GM21360 (cell line): ENCODE measurements around the gene HPS4.
A peak's percentile ranks its signal among the peaks of the same experiment; 100 is the strongest.
"Not testable (repeated sequence)": the region's sequence is repeated elsewhere in the genome, so short reads cannot be mapped to it uniquely, and the experiment has no call there.

Experiments used
- ATAC-seq: cut with Tn5 transposase; IDR thresholded peaks from one replicate; pipeline ENCODE4 v1.9.1; 2021; ENCODE audit warnings: mild to moderate bottlenecking, moderate library complexity; ENCODE audit not compliant: unreplicated experiment

The HPS4 gene

DNA sequence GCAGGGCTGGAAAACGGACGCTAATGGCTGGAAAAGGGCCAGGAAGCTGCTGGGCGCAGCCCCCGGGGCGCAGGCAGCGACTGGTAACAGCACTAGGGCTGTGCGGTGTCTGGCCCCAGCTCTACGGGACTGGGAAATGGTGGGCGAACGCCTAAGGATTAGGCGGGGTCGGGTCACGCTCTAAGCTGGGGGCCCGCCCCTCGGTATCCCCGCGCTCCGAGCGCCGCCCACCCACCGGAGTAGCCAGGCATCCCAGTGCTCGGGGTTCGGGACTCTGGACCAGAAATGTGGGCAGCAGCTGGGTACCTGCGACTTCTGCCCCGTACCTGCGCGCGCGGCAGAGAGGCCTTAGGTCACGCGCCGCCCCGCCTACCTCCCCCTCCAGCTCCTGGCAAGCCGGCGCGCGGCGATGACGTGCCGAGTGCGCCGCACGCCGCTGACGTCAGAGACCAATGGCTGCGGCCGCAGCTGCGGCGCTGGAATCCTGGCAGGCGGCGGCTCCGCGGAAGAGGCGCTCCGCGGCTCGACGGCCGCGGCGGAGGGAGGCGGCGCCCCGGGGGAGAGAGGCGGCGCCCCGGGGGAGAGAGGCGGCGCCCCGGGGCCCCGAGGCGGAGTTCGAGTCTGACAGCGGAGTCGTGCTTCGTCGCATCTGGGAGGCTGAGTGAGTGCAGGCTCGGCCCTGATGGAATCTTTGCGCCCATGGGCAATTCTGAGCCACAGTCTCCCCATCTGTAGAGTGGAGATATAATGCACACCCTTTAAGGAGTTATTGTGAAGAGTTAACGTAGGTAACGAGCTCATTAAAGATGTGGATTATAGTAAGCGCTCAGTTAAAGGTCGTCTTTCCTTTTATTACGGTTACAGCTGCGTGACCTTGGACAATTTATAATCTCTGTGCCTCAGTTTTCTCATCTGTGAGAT lies at the start of gene HPS4, which contains the start of gene SRRD:
Gene HPS4 (minus strand): TSS at position 345 of the 921 bp plus-strand sequence. CDS start 2,021 bp downstream, outside the sequence.
Gene SRRD (plus strand): TSS at position 439 of the 921 bp plus-strand sequence. CDS start 14 bp downstream, at position 453.
- ATAC-seq, result peak; percentile 71

DNA sequence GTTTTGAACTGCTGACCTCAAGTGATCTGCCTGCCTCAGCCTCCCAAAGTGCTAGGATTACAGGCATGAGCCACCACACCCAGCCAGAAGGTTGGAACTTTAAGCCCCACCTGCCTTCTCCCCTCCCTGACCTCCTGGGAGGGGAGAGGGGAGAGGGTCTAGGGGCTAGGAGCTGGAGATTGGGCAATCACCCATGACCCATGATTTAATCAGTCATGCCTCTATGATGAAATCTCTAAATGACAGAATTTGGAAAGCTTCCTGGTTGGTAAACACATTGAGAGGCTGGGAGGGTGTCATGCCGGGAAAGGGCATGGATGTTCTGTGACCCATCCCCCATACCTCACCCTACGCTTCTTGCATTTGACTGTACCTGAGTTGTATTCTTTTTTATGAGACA lies 45.8 kb upstream of the HPS4 start:
- no peak for ATAC-seq

DNA sequence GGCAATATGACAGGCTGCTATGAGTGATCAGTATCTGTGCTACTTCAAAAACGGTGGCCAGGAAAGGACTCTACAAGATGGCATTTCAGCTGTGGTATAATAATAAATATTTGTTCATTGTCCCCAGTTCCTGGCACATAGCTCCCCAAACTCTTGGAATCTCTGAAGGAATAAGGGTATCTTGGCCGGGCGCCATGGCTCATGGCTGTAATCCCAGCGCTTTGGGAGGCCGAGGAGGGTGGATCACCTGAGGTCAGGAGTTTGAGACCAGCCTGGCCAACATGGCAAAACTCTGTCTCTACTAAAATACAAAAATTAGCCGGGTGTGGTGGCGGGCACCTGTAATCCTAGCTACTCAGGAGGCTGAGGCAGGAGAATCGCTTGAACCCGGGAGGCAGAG lies 44.9 kb upstream of the HPS4 start:
- ATAC-seq, result not testable (repeated sequence)

DNA sequence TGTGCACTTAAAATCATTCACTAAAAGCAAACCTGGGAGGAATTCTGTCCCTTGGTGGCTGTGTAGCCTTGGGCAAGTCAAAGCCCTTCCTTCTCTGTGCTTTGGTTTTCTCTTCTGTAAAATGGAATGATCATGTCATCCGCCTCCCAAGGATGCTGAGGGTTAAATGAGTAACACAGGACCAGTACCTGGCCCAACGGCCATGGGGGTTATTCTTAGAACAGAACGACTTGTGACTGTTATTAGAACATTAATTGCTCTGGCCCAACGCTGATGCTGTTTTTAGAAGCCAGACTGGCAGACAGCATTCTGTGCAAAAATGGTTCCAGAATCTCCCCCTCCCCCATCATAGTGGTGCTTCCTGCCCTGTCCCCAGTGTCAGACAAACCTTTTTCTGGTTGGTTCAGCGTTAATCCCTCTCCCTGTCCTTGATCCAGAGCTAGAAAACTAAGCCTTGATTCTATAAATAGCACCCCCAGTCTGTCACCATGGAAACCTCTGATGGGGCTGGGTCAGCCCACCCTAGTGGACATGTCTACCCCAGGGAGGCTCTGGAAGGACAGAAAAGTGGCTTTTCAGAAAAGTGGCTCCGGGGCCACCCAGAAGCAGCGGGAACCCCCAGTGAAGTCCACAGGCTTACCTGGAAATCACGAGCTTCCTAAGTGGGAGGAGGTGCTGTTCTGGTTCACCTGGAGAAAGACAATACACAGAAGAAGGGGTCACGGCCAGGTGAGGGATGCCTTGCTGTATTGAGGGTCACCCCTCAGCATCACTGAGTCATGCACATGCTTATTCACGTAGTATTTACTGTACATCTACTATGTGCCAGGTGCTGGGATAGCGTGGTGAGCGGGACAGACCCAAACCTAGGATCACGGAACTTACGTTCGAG lies 44.2 kb upstream of the HPS4 start:
- ATAC-seq, result no peak

DNA sequence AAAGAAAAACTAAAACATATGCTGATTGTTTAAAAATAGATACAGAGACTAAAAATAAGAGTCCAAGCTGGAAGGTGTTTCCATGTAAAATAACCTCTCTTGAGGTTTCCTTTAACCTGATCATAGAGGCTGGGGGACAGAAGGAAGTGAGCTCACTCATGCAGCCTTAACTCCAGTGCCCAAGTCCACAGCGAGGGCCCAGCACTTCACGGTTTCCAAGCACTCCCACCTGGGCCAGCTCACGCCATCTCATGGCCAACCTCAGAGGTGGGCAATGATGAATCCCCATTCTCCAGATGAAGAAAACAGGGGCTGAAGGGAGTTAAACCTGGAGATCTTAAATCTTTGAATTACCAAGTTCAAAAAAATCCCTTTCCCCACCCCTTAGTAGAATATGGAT lies 43.6 kb upstream of the HPS4 start:
- no peak for ATAC-seq

DNA sequence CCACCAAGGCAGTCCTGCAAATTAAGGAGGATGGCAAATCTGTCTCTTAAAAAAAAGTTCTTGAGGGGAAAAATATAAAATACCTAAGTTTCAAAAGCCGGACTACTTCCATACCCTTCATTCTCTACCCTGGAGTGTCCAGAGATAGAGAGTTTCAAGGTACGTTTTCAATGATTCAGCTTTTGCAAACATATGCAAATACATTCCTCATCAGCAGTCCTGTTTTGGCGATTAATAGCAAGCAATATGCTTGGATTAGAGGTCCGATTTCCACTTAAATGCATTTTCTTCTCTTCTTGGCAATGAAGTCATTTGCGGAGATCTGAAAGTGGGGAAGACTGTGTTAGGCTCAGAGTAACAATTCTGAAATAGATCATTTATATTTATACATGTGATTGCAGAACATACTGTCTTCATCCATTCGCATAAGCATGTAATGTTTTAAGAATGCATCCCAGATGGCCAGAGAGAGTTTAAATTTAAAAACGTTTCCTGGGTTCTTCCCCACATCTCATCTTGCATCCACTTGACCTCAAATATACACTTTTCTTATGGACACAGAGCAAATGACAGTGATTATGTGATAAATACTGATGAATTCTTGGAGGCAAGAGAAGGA lies 42.5 kb upstream of the HPS4 start:
- no peak for ATAC-seq

DNA sequence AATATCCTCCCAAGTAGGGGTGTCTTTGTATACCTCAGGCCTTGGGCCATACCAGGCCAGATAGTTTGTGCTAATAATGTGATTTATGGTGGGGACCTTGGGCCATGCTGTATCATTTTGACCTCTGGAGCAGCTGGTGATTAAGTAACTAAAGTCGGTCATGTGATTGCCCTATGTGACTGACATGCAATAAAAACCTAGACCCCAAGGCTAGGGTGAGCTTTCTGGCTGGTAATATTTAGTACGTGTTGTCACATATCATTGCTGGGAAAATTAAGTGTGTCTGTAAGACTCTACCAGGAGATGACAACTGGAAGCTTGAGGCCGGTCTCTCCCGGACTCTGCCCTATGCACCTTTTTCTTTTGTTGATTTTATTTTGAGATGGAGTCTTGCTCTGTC lies 41.3 kb upstream of the HPS4 start:
- no peak for ATAC-seq

DNA sequence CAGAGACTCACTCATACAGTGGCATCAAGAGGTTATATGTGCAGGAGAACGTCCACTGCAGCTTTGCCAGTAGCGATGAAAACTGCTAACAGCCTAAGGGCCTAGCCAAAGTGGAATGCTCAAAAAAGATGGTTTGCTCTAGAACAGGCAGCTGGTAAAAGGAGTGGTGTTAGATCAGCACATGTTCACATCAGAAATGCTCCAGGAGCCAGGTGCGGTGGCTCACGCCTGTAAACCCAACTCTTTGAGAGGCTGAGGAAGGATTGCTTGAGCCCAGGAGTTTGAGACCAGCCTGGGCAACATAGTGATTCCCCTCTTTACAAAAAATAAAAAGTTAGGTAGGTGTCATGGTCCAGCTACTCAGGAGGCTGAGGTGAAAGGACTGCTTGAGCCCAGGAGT lies 39.0 kb upstream of the HPS4 start:
- no peak for ATAC-seq

DNA sequence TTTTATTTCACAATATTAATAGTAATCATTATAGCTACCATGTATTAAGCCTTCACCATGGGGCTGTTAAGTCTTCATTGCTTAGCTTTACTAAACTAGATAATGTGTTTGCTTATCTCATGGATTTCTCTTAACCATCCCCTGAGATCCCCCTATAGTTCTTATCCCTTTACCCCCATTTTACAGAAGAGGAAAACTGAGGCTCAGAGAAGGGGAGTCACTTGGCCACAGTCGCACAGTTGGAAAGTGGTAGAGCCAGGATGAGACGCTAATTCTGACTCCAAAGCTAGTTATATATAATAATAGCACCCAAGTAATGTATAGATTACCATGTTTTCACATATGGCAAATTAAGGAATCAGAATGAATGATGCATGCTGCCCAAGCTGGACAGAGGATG lies 38.4 kb upstream of the HPS4 start:
- no peak for ATAC-seq

DNA sequence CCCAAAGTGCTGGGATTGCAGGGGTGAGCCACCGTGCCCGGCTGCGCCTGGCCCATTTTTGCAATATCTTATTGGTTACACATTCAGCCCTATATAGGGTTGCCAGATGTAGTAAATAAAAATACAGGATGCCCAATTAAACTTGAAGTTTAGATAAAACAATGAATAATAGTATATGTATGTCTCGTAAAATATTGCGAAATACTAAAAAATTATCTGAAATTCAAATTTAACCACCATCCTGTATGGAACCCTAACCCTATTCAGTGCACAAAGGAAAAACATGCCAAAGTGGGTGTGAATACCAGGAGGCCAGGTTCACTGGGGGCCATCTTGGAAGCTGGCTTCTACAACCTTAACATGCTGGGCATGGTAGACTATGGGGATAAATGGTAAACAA lies 33.8 kb upstream of the HPS4 start:
- ATAC-seq, result no peak

DNA sequence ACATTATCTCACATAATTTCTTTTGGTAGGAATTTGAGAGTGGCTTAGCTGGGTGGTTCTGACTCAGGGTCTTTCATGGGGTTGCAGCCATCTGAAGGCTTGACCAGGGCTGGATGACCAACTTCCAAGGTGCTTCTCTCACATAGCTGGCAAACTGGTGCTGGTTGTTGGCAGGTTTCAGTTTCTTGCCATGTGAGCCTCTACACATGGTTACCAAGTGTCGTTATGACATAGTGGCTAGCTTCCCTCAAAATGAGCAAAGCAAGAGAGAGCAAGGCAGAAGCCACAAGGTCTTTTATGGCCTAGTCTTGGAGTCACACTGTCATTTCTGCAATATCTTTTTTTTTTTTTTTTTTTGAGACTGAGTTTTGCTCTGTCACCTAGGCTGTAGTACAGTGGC lies 32.9 kb upstream of the HPS4 start:
- ATAC-seq, result no peak

DNA sequence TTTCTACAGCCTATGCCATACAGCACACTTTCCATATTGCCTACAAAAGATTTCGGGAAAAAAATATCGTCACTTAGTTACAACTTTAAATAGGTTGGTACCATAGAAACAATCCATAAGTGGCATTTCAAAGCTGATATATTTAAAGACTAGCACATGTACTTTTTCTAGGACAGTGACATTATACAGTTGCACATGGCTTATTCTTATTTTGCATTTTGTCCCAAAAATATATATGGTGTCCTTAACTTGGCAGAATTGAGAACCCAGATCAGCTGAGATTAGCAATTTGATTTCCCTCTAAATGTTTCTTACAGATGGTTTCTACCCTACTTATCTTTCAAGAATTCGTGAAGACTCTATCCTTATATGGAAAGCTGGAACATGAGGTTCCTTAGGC lies 32.3 kb upstream of the HPS4 start:
- ATAC-seq, result no peak

DNA sequence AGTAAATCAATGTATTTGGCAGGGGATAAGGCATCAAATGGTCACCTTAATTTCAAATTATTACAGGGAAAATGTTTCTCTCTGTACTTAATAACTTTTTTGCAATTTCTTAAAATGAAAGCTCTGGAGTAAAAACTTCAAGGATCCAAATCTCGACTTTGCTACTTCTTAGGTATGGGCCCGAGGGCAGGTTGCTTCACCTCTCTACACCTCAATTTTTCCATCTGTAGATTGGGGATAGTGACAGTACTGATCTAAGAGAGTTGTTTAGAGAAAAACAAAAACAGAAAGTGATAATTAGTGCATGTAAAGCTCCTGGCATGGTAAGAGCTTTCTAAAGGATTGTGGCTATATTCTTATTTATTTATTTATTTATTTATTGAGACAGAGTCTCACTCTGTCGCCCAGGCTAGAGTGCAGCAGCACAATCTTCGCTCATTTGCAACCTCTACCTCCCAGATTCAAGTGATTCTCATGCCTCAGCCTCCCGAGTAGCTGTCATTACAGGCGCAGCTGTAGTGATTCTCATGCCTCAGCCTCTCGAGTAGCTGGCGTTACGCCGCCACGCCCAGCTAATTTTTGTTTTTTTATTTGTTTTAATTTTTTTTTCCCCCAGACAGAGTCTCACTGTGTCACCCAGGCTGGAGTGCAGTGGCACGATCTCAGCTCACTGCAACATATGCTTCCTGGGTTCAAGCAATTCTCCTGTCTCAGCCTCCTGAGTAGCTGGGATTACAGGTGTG lies 31.0 kb upstream of the HPS4 start:
- ATAC-seq, result no peak

DNA sequence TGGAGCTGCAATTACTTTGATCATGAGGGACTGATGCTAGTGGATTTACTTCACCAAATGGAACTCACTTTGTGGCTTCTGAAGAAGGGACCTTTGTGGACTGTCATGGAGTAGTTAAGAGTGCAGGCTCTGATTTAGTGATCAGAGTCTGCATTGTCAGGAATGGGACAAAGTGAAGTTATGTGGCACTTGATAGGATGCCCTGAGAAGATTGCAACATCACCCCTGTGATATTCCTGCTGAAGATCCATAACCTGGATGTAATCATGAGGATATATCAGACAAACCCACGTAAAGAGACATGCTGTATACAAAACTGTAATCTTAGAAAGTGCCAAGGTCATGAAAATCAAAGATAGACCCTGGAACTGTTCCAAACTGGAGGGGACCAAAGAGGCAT lies 30.3 kb upstream of the HPS4 start:
- ATAC-seq, result no peak

DNA sequence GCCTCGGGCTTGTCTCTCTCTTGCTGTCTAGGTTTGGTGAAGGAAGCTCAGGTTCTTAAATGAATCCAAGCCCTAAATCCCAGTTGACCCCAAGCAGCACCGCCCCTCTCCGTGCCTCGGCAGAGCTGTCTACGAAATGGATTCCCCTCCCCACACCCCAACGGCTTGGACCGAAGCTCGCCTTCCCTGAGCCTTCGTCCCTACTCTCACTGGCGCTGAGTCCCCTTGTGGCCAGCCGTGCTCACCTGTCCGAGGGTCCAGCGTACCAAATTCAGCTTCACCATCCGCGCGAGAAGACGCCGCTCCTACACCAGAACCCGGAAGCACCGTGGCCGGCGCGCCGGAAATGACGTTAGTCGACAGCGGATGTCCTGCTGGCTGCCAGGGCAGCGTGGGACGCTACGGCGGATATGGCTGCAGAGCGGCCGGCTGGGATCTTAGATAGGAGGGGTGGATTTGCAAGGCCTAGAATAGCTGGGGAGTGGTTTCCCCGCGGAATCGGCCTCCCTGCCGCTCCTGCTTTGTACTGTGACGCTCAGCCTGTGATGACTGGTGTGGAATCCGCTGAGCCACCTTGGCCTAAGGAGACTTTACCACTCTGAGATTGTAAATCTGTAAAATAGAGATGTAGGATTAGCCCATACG lies 28.7 kb upstream of the HPS4 start, which contains the start of gene TFIP11:
Gene TFIP11 (minus strand): TSS at position 325 of the 645 bp plus-strand sequence. CDS start 2,201 bp downstream, outside the sequence.
- ATAC-seq, result peak; percentile 87

DNA sequence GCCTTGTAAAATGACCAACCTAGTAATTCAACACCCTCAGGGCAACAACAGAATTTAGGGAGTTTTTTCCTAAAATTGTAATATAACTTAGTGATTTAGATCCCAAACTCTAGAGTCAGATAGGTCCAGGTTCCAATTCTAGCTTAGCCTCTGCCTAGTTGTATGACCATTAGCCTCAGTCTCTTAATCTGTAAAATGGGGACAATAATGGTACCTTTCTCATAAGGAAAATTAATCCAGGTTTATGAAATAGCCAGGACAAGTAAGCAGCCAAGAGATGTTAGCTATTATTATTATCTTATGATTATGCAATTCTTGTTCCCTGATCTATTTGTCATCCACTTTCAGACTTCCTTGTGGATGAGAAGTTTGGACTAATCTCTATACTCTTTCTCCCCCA lies 24.6 kb upstream of the HPS4 start:
- ATAC-seq, result no peak

DNA sequence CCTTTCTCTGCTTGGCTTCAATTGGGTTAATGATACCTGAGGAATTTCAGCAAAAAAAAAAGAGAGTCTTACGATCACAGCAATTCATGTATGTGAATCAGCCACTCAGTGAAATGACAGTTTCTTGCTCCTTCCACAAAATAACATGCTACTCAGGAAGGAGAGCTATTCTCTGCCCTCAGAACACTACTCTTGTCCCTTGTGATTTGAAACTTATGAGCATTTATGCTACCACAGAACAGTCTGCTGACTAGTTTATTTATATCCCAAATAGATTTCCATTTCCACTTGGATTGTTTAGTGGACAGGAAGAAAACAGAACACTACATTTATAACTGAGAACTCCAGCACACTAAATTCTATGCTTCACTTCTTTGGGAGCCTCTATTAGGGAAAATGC lies 20.2 kb upstream of the HPS4 start:
- no peak for ATAC-seq

DNA sequence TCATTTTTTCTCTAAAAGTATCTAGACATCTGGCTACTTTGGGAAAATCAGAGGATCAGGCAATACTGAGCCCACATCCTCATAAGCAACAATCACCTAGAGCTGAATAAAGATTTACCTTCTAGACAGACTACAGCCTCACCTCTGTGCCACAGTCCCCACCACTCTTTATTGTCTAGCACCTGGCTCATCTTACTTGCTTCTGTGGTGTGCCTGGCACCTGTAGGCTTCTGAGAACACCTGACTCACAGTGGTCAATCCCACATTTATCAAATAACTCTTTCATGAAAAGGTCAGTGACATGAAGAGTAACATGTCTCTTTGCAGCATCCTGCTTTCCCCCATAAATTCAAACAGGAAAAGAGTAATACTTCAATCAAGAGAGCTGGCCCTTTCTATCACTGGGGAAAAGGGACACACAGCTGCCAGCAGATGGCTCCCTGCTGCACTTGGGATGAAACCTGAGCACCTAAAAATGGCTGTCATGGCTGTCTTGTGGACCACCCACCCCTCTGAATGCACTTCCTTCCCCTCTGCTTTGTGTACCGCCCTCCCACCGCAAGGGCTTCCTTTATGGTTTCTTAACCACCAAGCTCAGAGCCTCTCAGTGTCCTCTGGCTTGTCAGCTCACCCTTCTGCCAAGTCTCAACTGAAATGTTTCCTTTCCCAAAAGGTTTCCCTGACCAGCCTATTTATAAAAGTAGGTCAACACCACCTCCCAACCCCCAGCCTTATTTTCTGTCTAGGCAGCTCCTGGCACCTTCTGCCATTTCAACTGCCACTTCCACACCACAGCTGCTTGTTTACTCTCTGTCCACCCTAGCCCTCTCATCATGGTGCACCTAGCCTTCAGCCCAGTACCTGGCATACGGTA lies 19.3 kb upstream of the HPS4 start:
- ATAC-seq, result no peak

DNA sequence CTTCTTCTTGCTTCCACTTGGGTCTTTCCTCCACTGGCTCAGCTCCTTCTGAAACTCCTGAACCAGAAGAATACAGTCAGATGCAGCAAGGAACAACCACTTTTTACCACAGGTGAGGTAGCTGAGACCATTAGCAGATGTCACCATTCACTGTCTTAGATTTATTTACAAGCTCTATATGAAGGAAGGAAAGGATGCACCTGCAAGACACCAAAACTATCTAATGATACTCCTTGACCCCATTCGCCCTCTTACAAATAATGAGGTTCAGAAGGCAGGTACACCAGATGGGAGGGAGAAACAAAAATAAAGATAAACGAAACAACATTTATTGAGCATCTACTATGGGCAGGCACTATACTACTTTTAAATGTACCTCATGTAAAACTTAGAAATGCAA lies 18.4 kb upstream of the HPS4 start:
- no peak for ATAC-seq
